Skeletal muscle satellite cell (primary cell): Measurements from ENCODE around the gene FARS2.

ENCODE experiments used
- H3K27me3 ChIP-seq: 2 replicates; pipeline ENCODE4 v1.7.0; 2013; ENCODE audit warnings: low read length; ENCODE audit not compliant: control insufficient read depth, insufficient read depth
- H3K36me3 ChIP-seq: 2 replicates; pipeline ENCODE4 v1.7.0; 2013; ENCODE audit warnings: mild to moderate bottlenecking, control low read depth, low read length; ENCODE audit not compliant: insufficient read depth
- H3K4me1 ChIP-seq: 2 replicates; pipeline ENCODE4 v1.7.0; 2013; ENCODE audit warnings: low read length; ENCODE audit not compliant: control insufficient read depth, insufficient read depth
- H3K4me2 ChIP-seq: 2 replicates; pipeline ENCODE4 v1.7.0; 2013; ENCODE audit warnings: mild to moderate bottlenecking, low read length
- H3K4me3 ChIP-seq: 2 replicates; pipeline ENCODE4 v1.7.0; 2013; ENCODE audit warnings: low read length
- H3K9ac ChIP-seq: 2 replicates; pipeline ENCODE4 v1.7.0; 2013; ENCODE audit warnings: mild to moderate bottlenecking, low read depth, low read length, moderate library complexity
- H3K9me3 ChIP-seq: replicated peaks from 2 replicates; pipeline ENCODE4 v1.7.0; 2013; ENCODE audit warnings: mild to moderate bottlenecking, control low read depth, low read length

FARS2 gene

GRCh38 chr6:5416250-5416649, 154.9 kb downstream of the FARS2 start:
- H3K9ac ChIP-seq = no peak overlapping the region
- H3K4me2 ChIP-seq = no peak overlapping the region
- H3K4me1 ChIP-seq = no peaks in the 10 kb centered on the region
- no peaks in the 10 kb centered on the region for H3K9me3 ChIP-seq
- H3K4me3 ChIP-seq = no peak overlapping the region
- no peaks in the 10 kb centered on the region for H3K27me3 ChIP-seq
- H3K36me3 ChIP-seq = no peaks in the 10 kb centered on the region

GRCh38 chr6:5422321-5422915, 161.1 kb downstream of the FARS2 start:
- Histone ChIP-seq H3K27me3 (no peaks in the 10 kb centered on the region), H3K36me3 (no peaks in the 10 kb centered on the region), H3K4me3 (no peak overlapping the region), H3K4me1 (no peaks in the 10 kb centered on the region), H3K9me3 (no peaks in the 10 kb centered on the region), H3K9ac (no peak overlapping the region), H3K4me2 (no peak overlapping the region)

- Histone ChIP-seq H3K9ac (no peak overlapping the region), H3K4me3 (no peak overlapping the region), H3K9me3 (no peaks in the 10 kb centered on the region), H3K4me1 (no peaks in the 10 kb centered on the region), H3K36me3 (no peaks in the 10 kb centered on the region), H3K27me3 (no peaks in the 10 kb centered on the region), H3K4me2 (no peak overlapping the region)
These were observed 161.9 kb downstream of the FARS2 start for GRCh38 chr6:5423251-5423650.

GRCh38 chr6:5424726-5425125, 163.4 kb downstream of the FARS2 start:
- Histone ChIP-seq H3K27me3 (no peaks in the 10 kb centered on the region), H3K4me3 (no peak overlapping the region), H3K36me3 (no peaks in the 10 kb centered on the region), H3K4me1 (no peaks in the 10 kb centered on the region), H3K4me2 (no peak overlapping the region), H3K9ac (no peak overlapping the region), H3K9me3 (no peaks in the 10 kb centered on the region)

- Histone ChIP-seq H3K27me3 (no peaks in the 10 kb centered on the region), H3K36me3 (no peaks in the 10 kb centered on the region), H3K9ac (no peak overlapping the region), H3K9me3 (no peaks in the 10 kb centered on the region), H3K4me2 (no peak overlapping the region), H3K4me3 (no peak overlapping the region), H3K4me1 (no peaks in the 10 kb centered on the region)
These were observed 164.0 kb downstream of the FARS2 start for GRCh38 chr6:5425267-5425666.

- H3K27me3 ChIP-seq = no peaks in the 10 kb centered on the region
- H3K9ac ChIP-seq = no peak overlapping the region
- no peak overlapping the region for H3K4me2 ChIP-seq
- H3K36me3 ChIP-seq = no peaks in the 10 kb centered on the region
- no peak overlapping the region for H3K4me3 ChIP-seq
- H3K4me1 ChIP-seq = no peaks in the 10 kb centered on the region
- H3K9me3 ChIP-seq = no peaks in the 10 kb centered on the region
These were observed 164.5 kb downstream of the FARS2 start for GRCh38 chr6:5425797-5426196.

GRCh38 chr6:5427586-5427985, 166.3 kb downstream of the FARS2 start:
- H3K9me3 ChIP-seq = no peaks in the 10 kb centered on the region
- H3K9ac ChIP-seq = no peak overlapping the region
- no peak overlapping the region for H3K4me2 ChIP-seq
- H3K36me3 ChIP-seq = no peaks in the 10 kb centered on the region
- no peaks in the 10 kb centered on the region for H3K27me3 ChIP-seq
- H3K4me3 ChIP-seq = no peak overlapping the region
- H3K4me1 ChIP-seq = no peaks in the 10 kb centered on the region

- H3K4me1 ChIP-seq = peaks cover 19% of the 10 kb centered on the region
- H3K9me3 ChIP-seq = no peaks in the 10 kb centered on the region
- H3K9ac ChIP-seq = no peak overlapping the region
- H3K4me3 ChIP-seq = no peak overlapping the region
- no peaks in the 10 kb centered on the region for H3K27me3 ChIP-seq
- H3K4me2 ChIP-seq = no peak overlapping the region
- H3K36me3 ChIP-seq = no peaks in the 10 kb centered on the region
These were observed 172.0 kb downstream of the FARS2 start for GRCh38 chr6:5433324-5433723.

- Histone ChIP-seq H3K4me3 (no peak overlapping the region), H3K9me3 (no peaks in the 10 kb centered on the region), H3K27me3 (no peaks in the 10 kb centered on the region), H3K9ac (peak overlapping the region; percentile 58), H3K4me1 (peaks cover 19% of the 10 kb centered on the region), H3K4me2 (peak overlapping the region; percentile 55), H3K36me3 (no peaks in the 10 kb centered on the region)
These were observed 174.1 kb downstream of the FARS2 start for GRCh38 chr6:5435449-5435848.

- H3K36me3 ChIP-seq = no peaks in the 10 kb centered on the region
- H3K4me2 ChIP-seq = no peak overlapping the region
- H3K9ac ChIP-seq = no peak overlapping the region
- no peaks in the 10 kb centered on the region for H3K27me3 ChIP-seq
- peaks cover 30% of the 10 kb centered on the region for H3K4me1 ChIP-seq
- H3K4me3 ChIP-seq = no peak overlapping the region
- H3K9me3 ChIP-seq = no peaks in the 10 kb centered on the region
These were observed 177.7 kb downstream of the FARS2 start for GRCh38 chr6:5438922-5439584.

- no peak overlapping the region for H3K4me2 ChIP-seq
These were observed 178.4 kb downstream of the FARS2 start for GRCh38 chr6:5439749-5440148.

GRCh38 chr6:5442319-5442718, 181.0 kb downstream of the FARS2 start:
- H3K9me3 ChIP-seq = no peaks in the 10 kb centered on the region
- H3K9ac ChIP-seq = no peak overlapping the region
- H3K4me1 ChIP-seq = peaks cover 16% of the 10 kb centered on the region
- no peak overlapping the region for H3K4me2 ChIP-seq
- H3K36me3 ChIP-seq = no peaks in the 10 kb centered on the region
- H3K4me3 ChIP-seq = no peak overlapping the region
- H3K27me3 ChIP-seq = no peaks in the 10 kb centered on the region

More at GRCh38 chr6:5439749-5440148, 178.4 kb downstream of the FARS2 start:
- H3K4me3 ChIP-seq = no peak overlapping the region
- no peaks in the 10 kb centered on the region for H3K36me3 ChIP-seq
- no peaks in the 10 kb centered on the region for H3K9me3 ChIP-seq
- peaks cover 29% of the 10 kb centered on the region for H3K4me1 ChIP-seq
- H3K9ac ChIP-seq = no peak overlapping the region
- no peaks in the 10 kb centered on the region for H3K27me3 ChIP-seq
